IPS-18a (cell line): Measurements from ENCODE around the gene STX11.

ENCODE experiments used
- H3K27ac ChIP-seq: one replicate; pipeline ENCODE4 v1.5.1; 2013; ENCODE audit warnings: low read length
- H3K27me3 ChIP-seq: one replicate; pipeline ENCODE4 v1.6.1; 2013; ENCODE audit warnings: mild to moderate bottlenecking, low read length; ENCODE audit not compliant: control insufficient read depth, insufficient read depth
- H3K36me3 ChIP-seq: one replicate; pipeline ENCODE4 v1.6.1; 2013; ENCODE audit warnings: low read depth, low read length; ENCODE audit not compliant: control insufficient read depth
- H3K4me1 ChIP-seq: one replicate; pipeline ENCODE4 v1.6.1; 2013; ENCODE audit warnings: low read depth, low read length; ENCODE audit not compliant: control insufficient read depth
- H3K4me3 ChIP-seq: one replicate; pipeline ENCODE4 v1.5.1; 2013; ENCODE audit warnings: low read length
- H3K9ac ChIP-seq: one replicate; pipeline ENCODE4 v1.6.1; 2013; ENCODE audit warnings: mild to moderate bottlenecking, low read length, moderate library complexity
- H3K9me3 ChIP-seq: one replicate; pipeline ENCODE4 v1.6.1; 2013; ENCODE audit warnings: low read depth, low read length; ENCODE audit not compliant: control insufficient read depth

STX11 gene

DNA sequence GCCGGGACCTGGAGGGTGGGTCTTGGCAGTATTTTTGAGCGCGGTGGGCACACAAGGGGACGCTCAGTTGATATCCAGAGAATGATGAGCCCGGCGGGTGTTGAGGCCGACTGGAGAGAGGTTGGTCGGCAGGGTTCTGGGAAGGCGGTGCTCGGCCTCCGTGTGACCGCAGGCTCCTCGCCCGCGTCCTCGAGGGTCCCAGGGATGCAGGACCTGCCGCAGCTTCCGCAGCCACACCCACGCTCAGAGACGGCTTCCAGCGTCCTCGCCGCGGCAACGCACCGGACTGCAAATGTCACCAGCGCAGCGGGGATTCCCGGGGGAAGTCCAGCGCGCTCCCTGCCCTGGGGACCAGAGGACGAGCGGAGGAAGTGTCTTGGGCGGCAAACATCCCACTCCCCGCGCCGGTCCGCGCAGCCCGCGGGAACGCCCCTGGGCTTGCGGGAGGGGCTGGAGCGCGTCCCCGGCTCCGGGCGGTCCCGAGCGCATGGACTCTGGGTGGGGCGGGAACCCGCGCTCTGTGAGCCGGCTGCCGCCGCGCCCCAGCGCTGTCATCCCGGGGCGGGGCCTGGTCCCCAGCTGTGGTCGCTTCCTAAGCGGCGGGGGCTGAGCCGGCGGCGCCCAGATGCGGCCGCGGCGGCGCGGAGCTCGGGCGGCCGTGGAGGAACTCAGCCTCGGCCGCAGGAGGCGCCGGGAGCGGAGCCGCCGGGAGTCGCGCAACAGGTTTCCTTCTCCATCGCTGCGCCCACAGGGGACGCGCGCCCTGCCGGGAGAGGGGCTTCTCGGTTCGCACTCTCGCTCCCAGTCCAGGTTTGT is at the start of gene STX11:
Gene STX11, plus strand, starts transcription at position 624 of the 816 bp plus-strand sequence. CDS start 36,111 bp downstream, outside the sequence.
- Histone ChIP-seq H3K27me3 (peaks cover 54% of the 10 kb centered on the region), H3K4me3 (peak within 1 kb of the TSS; percentile 75), H3K27ac (no peak within 1 kb of the TSS), H3K9ac (peak within 1 kb of the TSS; percentile 2), H3K9me3 (no peaks in the 10 kb centered on the region), H3K36me3 (no peaks in the 10 kb centered on the region), H3K4me1 (peaks cover 4% of the 10 kb centered on the region)

DNA sequence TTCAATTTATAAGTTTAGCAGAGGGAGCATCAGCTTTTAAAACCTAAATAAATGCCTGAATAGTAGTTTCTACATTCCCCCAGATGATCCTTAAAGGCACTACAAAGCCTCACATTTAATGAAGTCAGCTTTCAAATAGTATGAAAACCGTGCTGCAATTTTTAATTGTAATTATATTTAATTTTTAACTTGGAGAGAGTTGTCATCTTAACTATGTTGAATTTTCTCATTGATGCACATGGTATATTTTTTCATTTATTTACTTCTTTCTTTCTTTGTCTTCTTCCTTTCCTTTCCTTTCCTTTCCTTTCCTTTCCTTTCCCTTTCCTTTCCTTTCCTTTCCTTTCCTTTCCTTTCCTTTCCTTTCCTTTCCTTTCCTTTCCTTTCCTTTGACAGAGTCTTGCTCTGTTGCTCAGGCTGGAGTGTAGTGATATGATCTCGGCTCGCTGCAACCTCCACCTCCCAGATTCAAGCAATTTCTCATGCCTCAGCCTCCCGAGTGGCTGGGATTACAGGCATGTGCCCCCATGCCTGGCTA is 47.2 kb upstream of the STX11 start:
- Histone ChIP-seq H3K4me1 (no peaks in the 10 kb centered on the region), H3K9me3 (no peaks in the 10 kb centered on the region), H3K4me3 (no peak overlapping the region), H3K27ac (no peak overlapping the region), H3K27me3 (peaks cover 8% of the 10 kb centered on the region), H3K36me3 (no peaks in the 10 kb centered on the region), H3K9ac (no peak overlapping the region)

DNA sequence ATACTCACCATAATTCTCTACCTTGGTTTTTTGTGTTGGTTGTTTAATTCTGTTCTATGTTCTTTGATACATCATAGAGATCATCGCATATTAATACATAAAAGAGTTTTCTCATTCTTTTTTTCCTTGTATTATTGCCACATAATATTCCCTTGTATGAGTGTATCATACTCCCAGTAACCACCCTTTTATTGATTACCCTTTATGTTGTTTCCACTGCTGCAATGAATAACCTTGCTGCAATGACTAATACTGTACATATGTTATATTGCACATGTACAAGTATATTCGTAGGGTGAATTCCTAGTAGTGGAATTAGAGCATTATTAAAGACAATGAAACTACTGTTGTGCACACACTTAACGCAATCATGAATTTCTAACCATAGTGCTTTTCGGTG is 45.8 kb upstream of the STX11 start:
- H3K4me3 ChIP-seq, result no peak overlapping the region
- H3K4me1 ChIP-seq, result no peaks in the 10 kb centered on the region
- H3K27ac ChIP-seq, result no peak overlapping the region

DNA sequence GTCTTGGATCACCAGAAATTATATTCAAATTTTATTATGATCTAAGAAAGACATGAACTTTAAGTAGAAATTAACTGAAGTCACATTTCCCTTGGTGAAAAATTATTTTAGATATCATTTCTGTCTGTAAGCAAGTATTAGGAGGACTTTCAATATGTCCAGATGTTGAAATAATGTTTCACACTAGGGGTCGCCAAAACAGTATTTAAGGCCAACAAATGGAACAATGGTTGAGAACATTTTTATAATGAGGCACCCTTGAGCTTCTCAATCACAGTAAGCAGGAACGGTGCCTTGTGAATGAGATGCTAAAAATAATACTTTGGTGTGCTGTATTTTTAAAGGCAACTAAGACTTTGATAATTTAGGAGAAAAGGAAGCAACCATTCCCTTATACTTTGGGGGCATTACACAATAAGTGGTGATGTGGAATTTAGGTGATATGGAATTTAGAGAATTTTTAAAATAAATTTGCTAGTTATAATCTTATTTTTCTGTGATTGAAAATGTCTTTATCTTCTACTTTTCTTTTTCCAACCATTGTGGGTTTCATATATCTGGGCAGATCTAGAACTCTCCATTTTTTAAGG is 45.3 kb upstream of the STX11 start:
- Histone ChIP-seq H3K27ac (no peak overlapping the region), H3K4me3 (no peak overlapping the region), H3K36me3 (no peaks in the 10 kb centered on the region), H3K9ac (no peak overlapping the region), H3K9me3 (no peaks in the 10 kb centered on the region), H3K4me1 (no peaks in the 10 kb centered on the region), H3K27me3 (no peaks in the 10 kb centered on the region)

More for the DNA sequence above, 45.8 kb upstream of the STX11 start:
- Histone ChIP-seq H3K9ac (no peak overlapping the region), H3K9me3 (no peaks in the 10 kb centered on the region), H3K27me3 (no peaks in the 10 kb centered on the region), H3K36me3 (no peaks in the 10 kb centered on the region)

DNA sequence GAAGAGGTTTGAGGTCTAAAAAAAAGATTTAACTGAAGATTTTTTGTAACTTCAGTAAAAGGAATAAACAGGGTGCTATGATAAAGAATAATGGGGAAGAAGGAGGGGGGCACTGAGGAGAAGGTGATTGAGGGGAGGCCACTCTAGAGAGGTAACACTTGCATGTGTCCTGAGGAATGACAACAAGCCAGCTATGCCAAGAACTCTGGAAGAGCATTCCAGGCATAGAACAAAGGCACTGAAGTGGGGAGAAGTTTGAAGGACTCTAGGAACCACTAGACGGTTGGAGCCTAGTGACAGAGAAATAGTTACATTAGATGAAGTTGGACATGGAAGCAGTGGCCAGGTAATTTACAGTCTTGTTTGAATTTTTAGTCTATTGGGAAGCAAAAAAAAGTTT is 44.1 kb upstream of the STX11 start:
- no peaks in the 10 kb centered on the region for H3K4me1 ChIP-seq
- no peaks in the 10 kb centered on the region for H3K36me3 ChIP-seq
- H3K9me3 ChIP-seq, result no peaks in the 10 kb centered on the region
- H3K9ac ChIP-seq, result no peak overlapping the region
- H3K27me3 ChIP-seq, result no peaks in the 10 kb centered on the region
- H3K4me3 ChIP-seq, result no peak overlapping the region
- no peak overlapping the region for H3K27ac ChIP-seq

DNA sequence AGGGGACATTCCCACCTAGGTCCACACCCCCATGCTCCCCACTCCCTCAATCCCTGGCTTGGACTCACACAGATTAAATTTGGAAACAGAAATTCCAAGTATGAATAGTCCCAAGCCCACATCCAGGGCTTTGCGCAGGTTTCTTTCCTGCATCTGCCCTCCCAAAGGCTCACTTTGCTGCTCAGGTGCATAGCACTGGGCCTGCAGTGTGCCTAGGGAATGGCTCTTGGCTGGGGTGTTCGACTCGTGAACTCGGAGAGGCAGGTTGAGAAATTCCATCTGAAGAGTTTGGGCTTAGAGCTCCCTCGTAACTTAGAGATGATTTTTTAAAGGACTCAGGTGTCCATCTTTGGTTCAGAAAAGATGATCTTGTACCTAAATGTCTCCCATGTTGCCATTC is 40.1 kb upstream of the STX11 start:
- H3K9me3 ChIP-seq, result no peaks in the 10 kb centered on the region
- H3K9ac ChIP-seq, result no peak overlapping the region
- H3K27ac ChIP-seq, result no peak overlapping the region
- H3K4me3 ChIP-seq, result no peak overlapping the region
- H3K36me3 ChIP-seq, result no peaks in the 10 kb centered on the region
- no peaks in the 10 kb centered on the region for H3K4me1 ChIP-seq
- H3K27me3 ChIP-seq, result no peaks in the 10 kb centered on the region

DNA sequence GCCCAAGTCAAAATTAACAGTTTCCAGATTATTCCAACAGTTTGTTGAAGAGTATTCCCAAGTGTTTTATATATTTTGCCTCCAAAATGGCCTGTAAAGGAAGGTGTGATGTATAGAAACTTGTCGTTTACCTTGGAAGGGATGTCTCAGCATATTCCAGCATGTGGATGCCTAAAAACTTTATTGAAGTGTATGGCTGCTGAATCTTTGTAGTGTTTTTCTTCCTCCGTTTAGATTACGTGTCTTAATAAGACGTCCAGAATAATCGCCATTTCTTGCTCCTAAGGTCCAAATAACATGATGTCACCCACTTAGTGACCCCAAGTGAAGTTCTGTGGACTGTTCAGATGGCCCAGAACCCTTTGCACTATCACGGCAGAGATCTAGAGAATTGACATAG is 37.0 kb upstream of the STX11 start:
- Histone ChIP-seq H3K9me3 (no peaks in the 10 kb centered on the region), H3K4me1 (no peaks in the 10 kb centered on the region), H3K36me3 (no peaks in the 10 kb centered on the region), H3K27me3 (no peaks in the 10 kb centered on the region), H3K4me3 (no peak overlapping the region), H3K27ac (no peak overlapping the region), H3K9ac (no peak overlapping the region)

DNA sequence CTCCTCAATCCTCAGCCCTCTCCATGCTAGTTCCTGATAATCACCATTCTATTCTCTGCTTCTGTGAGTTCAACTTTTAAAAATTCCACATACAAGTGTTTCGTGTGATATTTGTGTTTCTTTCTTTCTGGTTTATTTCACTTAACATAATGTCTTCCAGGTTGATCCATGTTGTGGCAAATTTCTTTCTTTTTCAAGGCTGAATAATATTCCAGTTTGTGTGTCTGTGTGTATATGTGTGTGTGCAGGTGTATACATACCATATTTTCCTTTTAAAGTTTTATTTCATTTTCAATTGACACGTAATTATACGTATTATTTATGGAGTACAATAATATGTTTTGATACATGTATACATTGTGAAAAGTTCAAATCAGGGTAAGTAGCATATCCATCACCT is 35.1 kb upstream of the STX11 start:
- H3K9ac ChIP-seq, result no peak overlapping the region
- no peaks in the 10 kb centered on the region for H3K27me3 ChIP-seq
- no peaks in the 10 kb centered on the region for H3K36me3 ChIP-seq
- H3K4me3 ChIP-seq, result no peak overlapping the region
- H3K9me3 ChIP-seq, result no peaks in the 10 kb centered on the region
- H3K4me1 ChIP-seq, result no peaks in the 10 kb centered on the region
- H3K27ac ChIP-seq, result no peak overlapping the region

DNA sequence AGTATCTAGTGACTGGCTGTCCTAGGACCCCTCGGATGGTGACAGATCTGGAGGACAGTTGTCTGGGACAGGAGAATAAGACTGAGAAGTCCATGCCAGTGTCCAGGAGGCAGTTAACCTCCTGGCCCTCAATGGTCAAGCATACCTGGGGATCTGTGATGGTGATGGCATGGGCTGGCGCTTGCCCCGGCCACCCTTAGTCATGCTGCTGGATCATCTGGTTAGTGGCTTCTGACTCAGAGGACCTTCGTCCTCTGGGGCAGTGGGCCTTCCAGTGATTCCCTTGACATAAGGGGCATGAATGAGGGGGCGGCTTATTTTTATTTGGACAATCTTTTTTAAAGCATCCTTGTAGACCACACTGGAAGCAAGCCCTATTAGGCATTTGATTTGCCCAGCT is 30.9 kb upstream of the STX11 start:
- H3K36me3 ChIP-seq, result no peaks in the 10 kb centered on the region
- H3K4me3 ChIP-seq, result no peak overlapping the region
- no peak overlapping the region for H3K27ac ChIP-seq
- H3K27me3 ChIP-seq, result no peaks in the 10 kb centered on the region
- H3K9me3 ChIP-seq, result no peaks in the 10 kb centered on the region
- H3K4me1 ChIP-seq, result no peaks in the 10 kb centered on the region
- no peak overlapping the region for H3K9ac ChIP-seq

DNA sequence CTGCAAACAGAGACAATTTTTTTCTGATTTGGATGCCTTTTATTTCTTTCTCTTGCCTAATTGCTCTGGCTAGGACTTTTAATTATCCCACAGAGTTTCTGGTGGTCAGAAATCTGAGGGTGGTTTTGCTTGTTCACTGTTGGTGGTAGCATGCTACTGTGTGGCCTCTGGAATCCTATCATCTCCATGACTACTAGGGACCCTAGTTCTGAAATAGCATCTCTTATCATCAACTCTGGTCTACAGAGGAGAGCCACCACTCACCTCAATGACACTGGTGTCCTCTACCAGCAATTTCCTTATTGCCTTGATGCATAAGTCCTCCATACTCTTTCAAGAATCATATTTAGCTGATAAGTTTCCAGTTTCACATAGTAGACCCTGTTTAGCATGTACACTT is 27.5 kb upstream of the STX11 start:
- H3K27ac ChIP-seq, result no peak overlapping the region
- no peaks in the 10 kb centered on the region for H3K27me3 ChIP-seq
- H3K36me3 ChIP-seq, result no peaks in the 10 kb centered on the region
- H3K9me3 ChIP-seq, result no peaks in the 10 kb centered on the region
- no peaks in the 10 kb centered on the region for H3K4me1 ChIP-seq
- H3K4me3 ChIP-seq, result no peak overlapping the region
- no peak overlapping the region for H3K9ac ChIP-seq

DNA sequence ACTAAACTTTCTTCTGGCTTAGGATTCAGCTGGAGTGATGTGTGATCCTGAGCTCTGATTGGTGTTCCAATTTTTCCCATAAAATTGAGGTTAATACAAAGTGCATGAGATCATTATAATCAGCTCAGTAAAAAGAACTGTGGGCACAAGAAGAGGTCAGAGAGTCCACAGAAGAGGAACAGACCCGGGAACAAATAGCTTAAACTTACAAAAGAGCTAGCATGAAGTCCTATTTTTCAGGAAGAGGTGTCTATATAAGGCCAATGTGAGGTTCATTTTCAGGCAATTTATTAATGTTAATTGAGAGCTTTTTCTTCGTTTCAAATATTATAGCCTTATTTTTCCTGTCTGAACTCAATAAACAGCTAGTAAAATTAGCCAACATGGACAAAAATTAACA is 26.9 kb upstream of the STX11 start:
- no peaks in the 10 kb centered on the region for H3K36me3 ChIP-seq
- H3K9me3 ChIP-seq, result no peaks in the 10 kb centered on the region
- no peak overlapping the region for H3K27ac ChIP-seq
- no peak overlapping the region for H3K9ac ChIP-seq
- H3K4me3 ChIP-seq, result no peak overlapping the region
- H3K27me3 ChIP-seq, result no peaks in the 10 kb centered on the region
- no peaks in the 10 kb centered on the region for H3K4me1 ChIP-seq

DNA sequence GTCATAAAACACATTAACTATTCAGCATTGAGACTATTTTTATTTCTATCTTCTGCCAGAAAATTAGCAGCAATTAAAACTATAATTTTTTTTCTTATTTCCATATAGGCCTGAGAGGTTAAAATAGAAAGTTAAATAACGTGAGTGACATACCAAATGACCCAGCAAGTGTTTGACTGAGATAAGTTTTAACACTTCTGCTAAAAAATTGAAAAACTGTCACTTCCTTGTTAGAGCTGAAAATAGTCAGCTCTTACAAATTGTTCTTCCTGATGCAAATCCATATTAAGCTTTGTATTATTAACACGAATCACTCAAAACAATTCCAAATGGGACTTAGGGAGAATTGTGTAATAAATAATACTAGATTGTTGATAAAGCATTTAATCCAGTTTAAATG is 26.5 kb upstream of the STX11 start:
- Histone ChIP-seq H3K27ac (no peak overlapping the region), H3K27me3 (no peaks in the 10 kb centered on the region), H3K4me3 (no peak overlapping the region), H3K9me3 (no peaks in the 10 kb centered on the region), H3K36me3 (no peaks in the 10 kb centered on the region), H3K4me1 (no peaks in the 10 kb centered on the region), H3K9ac (no peak overlapping the region)
